ENCODE data around the gene KDM4C.

KDM4C gene

GRCh38 chr9:7105095-7105494, 347.3 kb downstream of the KDM4C start:
- Histone ChIP-seq H3K9me3 (no peaks in the 10 kb centered on the region), H3K27me3 (no peaks in the 10 kb centered on the region), H3K36me3 (peaks cover 19% of the 10 kb centered on the region), H3K27ac (peak overlapping the region; percentile 36), H3K4me3 (ENCODE audit: low read depth in 1 of 2, low read length in 1 of 2) (no peak overlapping the region), H3K4me1 (ENCODE audit: control insufficient read depth in 1 of 2, insufficient read depth in 1 of 2, low read depth in 1 of 2, low read length in 1 of 2) (peaks cover 11 to 21% of the 10 kb centered on the region in 2 experiments)
- TF ChIP-seq CTCF (IDR thresholded peaks at IDR 0.05), result no peak

- no peak overlapping the region for H3K27ac ChIP-seq
- TF ChIP-seq CTCF (IDR thresholded peaks at IDR 0.05), result no peak
- H3K4me3 ChIP-seq (ENCODE audit: low read depth in 1 of 2, low read length in 1 of 2), result no peak overlapping the region
- no peaks in the 10 kb centered on the region for H3K9me3 ChIP-seq
- no peaks in the 10 kb centered on the region for H3K27me3 ChIP-seq
- H3K36me3 ChIP-seq, result peaks cover 15% of the 10 kb centered on the region
- H3K4me1 ChIP-seq (ENCODE audit: control insufficient read depth in 1 of 2, insufficient read depth in 1 of 2, low read depth in 1 of 2, low read length in 1 of 2), result peaks cover 11 to 16% of the 10 kb centered on the region in 2 experiments
Measured at GRCh38 chr9:7108936-7109335, 351.2 kb downstream of the KDM4C start.

- Histone ChIP-seq H3K4me1 (ENCODE audit: control insufficient read depth in 1 of 2, insufficient read depth in 1 of 2, low read depth in 1 of 2, low read length in 1 of 2) (no peaks in the 10 kb centered on the region), H3K36me3 (no peaks in the 10 kb centered on the region), H3K27me3 (no peaks in the 10 kb centered on the region), H3K4me3 (ENCODE audit: low read depth in 1 of 2, low read length in 1 of 2) (no peak overlapping the region), H3K9me3 (no peaks in the 10 kb centered on the region), H3K27ac (no peak overlapping the region)
- no peak for TF ChIP-seq CTCF (IDR thresholded peaks at IDR 0.05)
Measured at GRCh38 chr9:7111413-7111812, 353.6 kb downstream of the KDM4C start.

GRCh38 chr9:7115606-7116005, 357.8 kb downstream of the KDM4C start:
- Histone ChIP-seq H3K27ac (no peak overlapping the region), H3K27me3 (no peaks in the 10 kb centered on the region), H3K4me3 (ENCODE audit: low read depth in 1 of 2, low read length in 1 of 2) (no peak overlapping the region), H3K36me3 (no peaks in the 10 kb centered on the region), H3K9me3 (no peaks in the 10 kb centered on the region), H3K4me1 (ENCODE audit: control insufficient read depth in 1 of 2, insufficient read depth in 1 of 2, low read depth in 1 of 2, low read length in 1 of 2) (no peaks in the 10 kb centered on the region)
- no peak for TF ChIP-seq CTCF (IDR thresholded peaks at IDR 0.05)

GRCh38 chr9:7117676-7118561, 360.1 kb downstream of the KDM4C start:
- H3K4me1 ChIP-seq (ENCODE audit: control insufficient read depth in 1 of 2, insufficient read depth in 1 of 2, low read depth in 1 of 2, low read length in 1 of 2), result no peaks in the 10 kb centered on the region
- TF ChIP-seq CTCF (IDR thresholded peaks at IDR 0.05), result no peak
- no peaks in the 10 kb centered on the region for H3K27me3 ChIP-seq
- no peaks in the 10 kb centered on the region for H3K36me3 ChIP-seq
- no peaks in the 10 kb centered on the region for H3K9me3 ChIP-seq
- H3K27ac ChIP-seq, result no peak overlapping the region
- no peak overlapping the region for H3K4me3 ChIP-seq (ENCODE audit: low read depth in 1 of 2, low read length in 1 of 2)
